Measurements from ENCODE around the gene HLA-DQB1.
"Not testable (repeated sequence)": the region's sequence is repeated elsewhere in the genome, so short reads cannot be mapped to it uniquely, and the experiment has no call there.

Gene HLA-DQB1

GRCh38 chr6:32629793-32630192 is 36.7 kb downstream of the HLA-DQB1 start:
- not testable (repeated sequence) for DNase-seq (ENCODE audit: extremely low read depth in 1 of 2, low read depth in 1 of 2)

GRCh38 chr6:32627831-32628230 is 38.6 kb downstream of the HLA-DQB1 start:
- no peak for DNase-seq (ENCODE audit: extremely low read depth in 1 of 2, low read depth in 1 of 2)

GRCh38 chr6:32627249-32627648 is 39.2 kb downstream of the HLA-DQB1 start:
- DNase-seq (ENCODE audit: extremely low read depth in 1 of 2, low read depth in 1 of 2), result no peak

GRCh38 chr6:32625137-32625536 is 41.3 kb downstream of the HLA-DQB1 start:
- no peak for DNase-seq (ENCODE audit: extremely low read depth in 1 of 2, low read depth in 1 of 2)

GRCh38 chr6:32624565-32624964 is 41.9 kb downstream of the HLA-DQB1 start:
- no peak for DNase-seq (ENCODE audit: extremely low read depth in 1 of 2, low read depth in 1 of 2)

- no peak for DNase-seq (ENCODE audit: extremely low read depth in 1 of 2, low read depth in 1 of 2)
Measured at GRCh38 chr6:32623693-32624092, 42.8 kb downstream of the HLA-DQB1 start.

GRCh38 chr6:32622545-32623401 is 43.7 kb downstream of the HLA-DQB1 start:
- peak; percentile 10 to 14 for DNase-seq (ENCODE audit: extremely low read depth in 1 of 2, low read depth in 1 of 2)

- no peak for DNase-seq (ENCODE audit: extremely low read depth in 1 of 2, low read depth in 1 of 2)
Measured at GRCh38 chr6:32621372-32621771, 45.1 kb downstream of the HLA-DQB1 start.

- DNase-seq (ENCODE audit: extremely low read depth in 1 of 2, low read depth in 1 of 2), result no peak
Measured at GRCh38 chr6:32617751-32618150, 48.7 kb downstream of the HLA-DQB1 start.

- DNase-seq (ENCODE audit: extremely low read depth in 1 of 2, low read depth in 1 of 2), result no peak
Measured at GRCh38 chr6:32615885-32616532, 50.4 kb downstream of the HLA-DQB1 start.

GRCh38 chr6:32614366-32615081 is 51.9 kb downstream of the HLA-DQB1 start:
- DNase-seq (ENCODE audit: extremely low read depth in 1 of 2, low read depth in 1 of 2), result no peak

- DNase-seq (ENCODE audit: extremely low read depth in 1 of 2, low read depth in 1 of 2), result no peak
Measured at GRCh38 chr6:32613475-32613874, 53.0 kb downstream of the HLA-DQB1 start.

- no peak for DNase-seq (ENCODE audit: extremely low read depth in 1 of 2, low read depth in 1 of 2)
Measured at GRCh38 chr6:32610682-32611296, 55.7 kb downstream of the HLA-DQB1 start.

- DNase-seq (ENCODE audit: extremely low read depth in 1 of 2, low read depth in 1 of 2), result peak in 1 of 2 donors; percentile 40
Measured at GRCh38 chr6:32609731-32610640, 56.5 kb downstream of the HLA-DQB1 start.
